Measurements from ENCODE around the gene IMMP2L. TPM values are rescaled to one million over a fixed set of nuclear protein-coding genes. Genes with fewer than 3 reads are reported as not detected.

The IMMP2L gene
- total and polyA plus RNA-seq, 2 of the 4 experiments (the other 2 are of a cell fraction): 5.8 to 9.3 TPM

- no peak overlapping the region for H2BK20ac ChIP-seq (ENCODE audit: low read depth, low read length)
- dilution Hi-C loops (cut with HindIII; ENCODE audit: low sequenced_read_pairs, unreplicated experiment) (no loop called here), intact Hi-C loops (cut with micrococcal nuclease) (no loop called here), in situ Hi-C loops (cut with MboI; ENCODE audit: low sequenced_read_pairs) (no loop called here)
- H3K4ac ChIP-seq (ENCODE audit: low read depth, low read length): no peak overlapping the region
- no peak overlapping the region for H2AK5ac ChIP-seq (ENCODE audit: low read depth, low read length)
- H3K56ac ChIP-seq (ENCODE audit: extremely low read depth, insufficient read depth, low read length): no peak overlapping the region
- CTCF ChIA-PET: no interaction called here
- no peak overlapping the region for H4K8ac ChIP-seq (ENCODE audit: low read depth in 2 of 2, low read length in 2 of 2)
- no peak for TF ChIP-seq CEBPB (IDR thresholded peaks at IDR 0.05; ENCODE audit: low read depth, low read length)
- no peak for TF ChIP-seq FOS (IDR thresholded peaks at IDR 0.05; ENCODE audit: low read depth, low read length)
- TF ChIP-seq MAZ (IDR thresholded peaks at IDR 0.05; ENCODE audit: borderline replicate concordance, low read depth, low read length): no peak
- ATAC-seq (ENCODE audit: low read depth) (no peak), DNase-seq (no peak)
- no peak overlapping the region for H3K23ac ChIP-seq (ENCODE audit: low read depth, low read length)
- H2BK120ac ChIP-seq (ENCODE audit: low read depth, low read length): no peak overlapping the region
- no peaks in the 10 kb centered on the region for H3K4me1 ChIP-seq (ENCODE audit: control insufficient read depth, insufficient read depth, low read length)
- H3K9me3 ChIP-seq (ENCODE audit: control insufficient read depth, insufficient read depth, low read length): no peaks in the 10 kb centered on the region
- H2AFZ ChIP-seq (replicated peaks; ENCODE audit: low read length, poor library complexity): no peak overlapping the region
- no peaks in the 10 kb centered on the region for H3K9me1 ChIP-seq (ENCODE audit: insufficient read depth, low read length)
- no peaks in the 10 kb centered on the region for H4K20me1 ChIP-seq (ENCODE audit: insufficient read depth, low read length)
- no CpG with 5 or more reads among the region's 2 CpGs for WGBS, 2 experiments (ENCODE audit: extremely low coverage in 2 of 2, insufficient read length in 1 of 2)
- no peak overlapping the region for H4K91ac ChIP-seq (ENCODE audit: insufficient read depth, low read depth, low read length)
- no peak overlapping the region for H3K4me3 ChIP-seq (ENCODE audit: insufficient read depth, low read depth, low read length)
- POLR2A ChIA-PET (ENCODE audit: unreplicated experiment): no interaction called here
- no peak overlapping the region for H3K4me2 ChIP-seq (ENCODE audit: low read depth, low read length)
- no peaks in the 10 kb centered on the region for H3K79me1 ChIP-seq (ENCODE audit: low read depth in 1 of 2, low read length in 2 of 2)
- no peak overlapping the region for H2BK5ac ChIP-seq (ENCODE audit: low read depth, low read length, poor library complexity, severe bottlenecking)
- H2AK9ac ChIP-seq (replicated peaks; ENCODE audit: low read depth, low read length, poor library complexity): no peak overlapping the region
- BruUV-seq (replicated peaks): no TSS peak
- no peak overlapping the region for H3K14ac ChIP-seq (replicated peaks; ENCODE audit: low read depth, low read length)
- H3K27me3 ChIP-seq (ENCODE audit: control insufficient read depth, insufficient read depth, low read length): no peaks in the 10 kb centered on the region
- no peak overlapping the region for H3K9ac ChIP-seq (ENCODE audit: low read depth, low read length)
- no peak overlapping the region for H3K27ac ChIP-seq (ENCODE audit: insufficient read depth, low read length)
- H3K36me3 ChIP-seq (ENCODE audit: control insufficient read depth, insufficient read depth, low read length): no peaks in the 10 kb centered on the region
- H3K18ac ChIP-seq (ENCODE audit: low read depth, low read length): no peak overlapping the region
- no peak overlapping the region for H4K5ac ChIP-seq (ENCODE audit: low read depth, low read length)
- H2BK15ac ChIP-seq (ENCODE audit: low read depth, low read length): no peak overlapping the region
Measured at GRCh38 chr7:110645616-110646015, 916.7 kb downstream of the IMMP2L start.
